ENCODE results near the gene GP1BB.

Gene GP1BB

GRCh38 chr22:19738664-19739447, 15.5 kb downstream of the GP1BB start:
- TF ChIP-seq CTCF (conservative IDR thresholded peaks at IDR 0.05) = no peak
- no peak overlapping the region for H3K27ac ChIP-seq

- no peak for TF ChIP-seq CTCF (conservative IDR thresholded peaks at IDR 0.05)
- H3K27ac ChIP-seq = no peak overlapping the region
These were observed 16.1 kb downstream of the GP1BB start for GRCh38 chr22:19739448-19739895.

GRCh38 chr22:19739911-19740449, 16.6 kb downstream of the GP1BB start:
- no peak overlapping the region for H3K27ac ChIP-seq
- TF ChIP-seq CTCF (conservative IDR thresholded peaks at IDR 0.05) = no peak

GRCh38 chr22:19740586-19740985, 17.2 kb downstream of the GP1BB start:
- no peak for TF ChIP-seq CTCF (conservative IDR thresholded peaks at IDR 0.05)
- no peak overlapping the region for H3K27ac ChIP-seq

- H3K27ac ChIP-seq = no peak overlapping the region
- TF ChIP-seq CTCF (conservative IDR thresholded peaks at IDR 0.05) = no peak
These were observed 17.7 kb downstream of the GP1BB start for GRCh38 chr22:19741053-19741452.

GRCh38 chr22:19742160-19743066, 19.1 kb downstream of the GP1BB start:
- no peak for TF ChIP-seq CTCF (conservative IDR thresholded peaks at IDR 0.05)
- H3K27ac ChIP-seq = no peak overlapping the region

GRCh38 chr22:19743081-19743480, 19.7 kb downstream of the GP1BB start:
- TF ChIP-seq CTCF (conservative IDR thresholded peaks at IDR 0.05) = no peak
- H3K27ac ChIP-seq = no peak overlapping the region
